Hematopoietic multipotent progenitor cell treated with erythropoietin and hydrocortisone succinate and interleukin-3 and kit ligand, for 6 days (in vitro differentiated cells): ENCODE results near the gene SLC6A20.

ENCODE experiments used
- DNase-seq: peaks from one replicate; pipeline ENCODE4 v3.0.0-alpha.2; 2015

Gene SLC6A20

DNA sequence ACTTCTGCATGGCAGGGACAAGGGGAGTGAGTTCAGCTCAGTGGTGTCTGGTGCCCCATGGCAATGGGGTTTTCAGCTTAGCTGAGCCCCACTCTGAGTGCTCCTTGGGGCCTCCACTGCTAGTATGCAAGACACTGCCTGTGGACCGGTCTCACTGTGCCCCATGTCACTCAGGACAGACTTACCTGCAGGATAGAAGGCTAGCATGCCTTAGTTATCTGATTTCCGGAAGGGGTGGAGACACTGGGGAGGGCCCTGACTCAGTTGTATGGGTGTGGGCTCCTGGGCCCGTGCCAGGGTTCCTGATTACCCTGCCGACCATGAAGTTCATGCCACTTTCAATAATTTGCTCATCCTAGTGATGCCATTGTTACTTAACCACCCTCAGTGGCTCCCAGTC lies 4.3 kb upstream of the SLC6A20 start:
- no peak for DNase-seq

GRCh38 chr3:45799586-45799985 lies 3.2 kb upstream of the SLC6A20 start:
- no peak for DNase-seq

- no peak for DNase-seq
Observed at GRCh38 chr3:45798034-45798433, 1.7 kb upstream of the SLC6A20 start.

- DNase-seq = no peak
Observed at GRCh38 chr3:45796902-45797637, 734 bp upstream of the SLC6A20 start.

GRCh38 chr3:45795509-45795881 lies 841 bp downstream of the SLC6A20 start:
- DNase-seq = no peak

DNA sequence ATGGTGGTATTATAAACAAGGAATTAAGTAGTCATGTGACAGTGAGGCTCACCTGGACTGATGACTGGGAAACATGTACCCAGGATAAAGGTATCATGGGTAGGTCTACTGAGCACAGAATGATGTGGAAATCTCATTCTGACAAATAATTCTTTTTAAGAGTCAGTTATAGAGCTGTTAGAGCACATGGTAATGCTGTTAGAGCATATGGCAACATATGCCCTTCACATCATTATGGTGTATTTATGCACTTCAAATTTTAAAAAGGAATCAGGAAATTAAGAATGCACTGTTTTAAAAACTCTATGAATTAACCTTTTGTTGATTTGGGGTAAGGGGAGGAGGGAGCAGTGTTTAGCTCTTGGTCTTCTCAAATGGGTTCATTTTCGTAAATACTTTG lies 1.7 kb downstream of the SLC6A20 start:
- DNase-seq = no peak

- DNase-seq = no peak
Observed at GRCh38 chr3:45794177-45794560, 2.2 kb downstream of the SLC6A20 start.

DNA sequence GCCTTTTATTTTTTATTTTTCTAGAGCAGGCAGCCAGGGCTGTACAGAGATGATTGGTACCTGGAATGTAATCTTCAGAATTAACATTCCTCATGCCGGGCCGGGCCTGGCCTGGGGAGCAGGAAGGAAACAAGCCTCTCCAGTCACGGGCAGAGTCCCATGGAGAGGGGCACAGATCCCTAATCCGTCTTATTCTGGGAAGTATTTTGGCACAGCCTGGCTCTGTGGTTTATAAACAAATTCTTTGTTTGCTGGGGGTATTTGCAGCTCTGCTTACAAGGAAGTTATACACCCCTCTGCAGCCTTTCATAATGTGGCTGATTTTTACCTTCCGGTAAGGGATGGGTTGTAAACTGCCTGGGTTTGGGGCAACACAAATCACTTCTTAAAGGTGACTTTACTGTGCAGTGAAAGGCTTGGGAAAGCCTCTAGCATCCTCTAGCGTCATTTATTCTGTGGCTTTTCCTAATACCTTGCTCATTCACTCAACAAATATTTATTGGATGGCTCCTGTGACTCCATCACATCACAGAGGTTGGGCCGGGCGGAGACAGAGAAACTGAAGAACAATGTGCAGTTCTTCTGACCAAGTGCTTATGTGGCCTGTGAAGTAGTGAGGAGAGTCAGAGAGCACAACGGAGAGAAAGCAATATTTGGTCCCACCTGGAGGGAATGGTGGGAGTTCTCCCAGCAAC lies 2.7 kb downstream of the SLC6A20 start:
- no peak for DNase-seq

- no peak for DNase-seq
Observed at GRCh38 chr3:45792516-45793172, 3.7 kb downstream of the SLC6A20 start.

GRCh38 chr3:45792036-45792435 lies 4.3 kb downstream of the SLC6A20 start:
- no peak for DNase-seq

- no peak for DNase-seq
Observed at GRCh38 chr3:45790596-45790995, 5.7 kb downstream of the SLC6A20 start.

DNA sequence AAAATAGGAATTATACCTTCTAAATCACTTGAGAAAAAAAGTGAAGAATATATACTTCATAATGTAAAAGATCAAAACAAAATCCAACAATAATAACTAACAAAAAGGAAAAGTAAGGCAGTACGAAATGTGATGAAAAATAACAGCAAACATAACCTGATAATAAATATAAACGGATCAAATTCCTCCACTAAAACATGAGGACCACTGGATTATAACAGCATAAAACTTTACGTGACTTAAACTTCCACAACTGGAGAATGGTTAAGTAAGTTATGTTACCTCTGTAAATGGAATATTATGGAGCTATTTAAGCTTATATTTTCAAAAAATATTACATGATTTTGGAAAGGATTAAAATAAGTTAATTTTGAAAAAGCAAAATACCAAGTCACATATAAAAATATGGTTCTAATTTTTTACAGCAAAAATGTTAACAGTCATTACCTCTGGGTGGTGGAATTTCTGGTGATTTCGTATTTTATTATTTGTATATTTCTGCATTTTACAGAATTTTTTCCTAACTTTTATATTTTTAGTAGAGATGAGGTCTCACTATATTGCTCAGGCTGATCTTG lies 7.0 kb downstream of the SLC6A20 start:
- DNase-seq = no peak

DNA sequence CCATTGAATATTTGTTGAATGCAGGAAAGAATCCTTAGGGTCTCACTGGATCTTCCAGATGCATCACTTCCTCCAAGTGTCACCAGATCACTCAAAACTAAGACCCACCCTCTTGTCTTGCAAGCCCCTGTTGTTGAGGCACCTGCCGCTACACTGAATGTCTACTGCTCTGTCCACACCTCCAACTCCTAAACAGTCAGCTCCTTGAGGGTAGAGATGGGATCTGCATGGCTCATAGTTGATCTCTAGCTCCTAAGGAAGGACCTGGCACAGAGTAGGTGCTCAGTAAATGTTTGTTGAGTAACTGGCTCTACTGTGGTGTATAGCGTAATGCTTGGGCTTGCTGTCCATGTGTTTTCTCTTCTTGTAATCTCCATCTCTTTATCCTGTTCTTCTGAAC lies 8.8 kb downstream of the SLC6A20 start:
- no peak for DNase-seq

DNA sequence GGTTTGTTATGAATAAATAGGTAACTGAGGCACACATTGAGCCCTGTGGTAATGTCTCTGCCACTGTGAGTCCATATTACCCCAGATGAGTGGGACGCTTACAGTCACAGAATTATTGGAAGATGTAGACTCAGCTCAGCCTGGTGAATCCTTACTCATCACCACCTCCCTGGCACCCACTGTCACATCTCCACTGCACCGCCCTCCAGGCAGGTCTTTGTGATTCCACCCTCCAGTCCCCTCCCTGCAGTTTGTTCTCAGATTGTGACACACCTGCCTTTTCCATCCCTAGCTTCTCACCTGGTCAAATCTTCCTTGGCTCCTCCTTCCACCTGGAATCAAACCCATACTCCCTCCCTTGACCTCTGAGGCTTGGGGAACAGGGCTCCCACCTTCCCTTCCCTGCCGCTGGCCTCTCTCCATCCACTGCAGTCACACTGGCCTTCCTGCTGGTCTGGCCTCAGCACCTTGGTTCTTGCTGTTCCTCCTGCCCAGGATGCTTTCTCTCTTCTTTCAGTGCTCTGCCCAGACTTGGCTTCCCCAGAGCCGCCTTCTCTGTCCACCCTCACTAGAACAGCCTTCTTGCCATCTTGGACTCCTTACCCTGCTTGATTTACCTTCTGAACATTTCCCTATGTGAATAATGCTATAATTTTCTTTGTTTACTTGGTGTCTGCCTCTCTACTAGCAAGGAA lies 9.4 kb downstream of the SLC6A20 start:
- no peak for DNase-seq

GRCh38 chr3:45785605-45786150 lies 10.7 kb downstream of the SLC6A20 start:
- no peak for DNase-seq

GRCh38 chr3:45783667-45784066 lies 12.7 kb downstream of the SLC6A20 start:
- no peak for DNase-seq

DNA sequence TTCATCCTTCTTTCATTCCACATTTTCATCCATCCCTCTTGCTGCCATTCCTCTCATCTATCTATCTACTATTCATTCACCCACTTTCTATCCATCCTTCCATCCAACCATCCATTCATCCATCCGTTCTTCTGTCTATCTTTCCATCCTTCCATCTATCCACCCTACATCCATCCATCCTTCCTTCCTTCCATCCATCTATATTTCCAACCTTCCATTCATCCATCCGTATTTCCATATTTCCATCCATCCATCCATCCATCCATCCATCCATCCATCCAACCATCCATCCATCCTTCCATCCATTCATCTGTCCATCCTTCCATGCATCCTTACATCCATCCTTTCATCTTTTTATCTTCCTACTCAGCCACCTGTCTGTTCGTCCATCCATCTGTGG lies 14.0 kb downstream of the SLC6A20 start:
- DNase-seq = no peak

- DNase-seq = no peak
Observed at GRCh38 chr3:45781841-45782240, 14.5 kb downstream of the SLC6A20 start.

DNA sequence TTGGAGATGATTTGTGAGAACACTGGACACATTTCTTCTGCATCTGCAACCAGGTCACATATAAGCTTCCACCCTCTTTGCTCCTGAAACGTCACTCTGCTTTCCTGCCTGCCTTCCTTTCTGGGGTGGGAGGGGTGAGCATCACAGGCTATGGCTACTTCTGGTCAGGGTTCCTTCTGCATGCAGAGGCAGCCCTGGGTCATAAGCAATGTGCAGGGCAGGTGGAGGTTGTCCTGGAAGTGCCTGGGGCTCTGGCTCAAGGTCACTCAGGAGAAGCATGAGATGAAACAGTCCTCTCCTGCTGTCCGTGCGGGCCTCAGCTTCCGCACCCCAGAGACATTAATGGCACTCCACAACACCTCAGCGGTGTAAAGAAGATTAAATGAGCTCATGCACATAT lies 15.1 kb downstream of the SLC6A20 start:
- DNase-seq = no peak

- no peak for DNase-seq
Observed at GRCh38 chr3:45779746-45780735, 16.3 kb downstream of the SLC6A20 start.

DNA sequence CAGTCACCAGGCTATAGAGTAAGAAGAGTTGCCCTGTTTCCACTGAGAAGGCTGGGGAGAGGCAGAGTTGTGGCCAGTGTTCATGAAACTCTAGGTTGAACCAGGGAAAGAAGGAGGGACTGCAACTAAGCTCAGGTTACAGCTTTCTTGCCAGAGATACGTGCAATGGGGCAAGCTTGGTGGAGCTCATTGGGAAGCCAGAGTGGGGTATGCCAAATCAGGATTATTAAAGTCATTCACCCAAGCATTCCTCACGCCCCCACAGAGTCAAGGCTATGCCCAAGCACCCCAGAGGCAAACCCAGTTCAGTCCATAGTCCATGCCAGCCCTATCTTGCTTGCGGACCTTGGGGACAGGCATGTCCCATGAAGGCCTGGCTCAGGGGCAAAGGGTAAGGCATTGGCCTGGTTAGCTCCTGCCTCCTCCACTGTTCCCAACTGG lies 17.6 kb downstream of the SLC6A20 start:
- no peak for DNase-seq
